PC-9 (cell line): ENCODE measurements around the gene CBX1. TPM values are rescaled to one million over a fixed set of nuclear protein-coding genes. Genes with fewer than 3 reads are reported as not detected.

ENCODE experiments used
- Bru-seq: library from RNA; stranded (reverse); fragments of 400-500 nt; gene quantifications from one replicate; lab custom pipeline; 2021; lab: Mats Ljungman, UMichigan
- BruChase-seq, 2 experiments: library from RNA; stranded (reverse); fragments of 400-500 nt; gene quantifications; one replicate each; lab custom pipeline; 2021; lab: Mats Ljungman, UMichigan
- BruUV-seq: library from RNA; stranded (reverse); fragments of 400-500 nt; replicated peaks from 2 replicates; lab custom pipeline; 2021; lab: Mats Ljungman, UMichigan
- CTCF ChIA-PET: fragments of 300-600 bp; sonication (Branson Sonifier 250); formaldehyde crosslinking; loops from one replicate; lab custom pipeline; 2022; ENCODE audit warnings: antibody characterized with exemption; lab: Charles Lee
- POLR2A ChIA-PET: fragments of 300-600 bp; sonication (Branson Sonifier 250); formaldehyde crosslinking; loops from one replicate; lab custom pipeline; 2022; ENCODE audit warnings: antibody characterized with exemption; ENCODE audit not compliant: unreplicated experiment; lab: Charles Lee
- DNase-seq, 2 experiments: peaks; one replicate each; pipeline versions ENCODE4 v3.0.0 to v3.0.0-alpha.2; 2015 to 2022; ENCODE audit warnings: mixed read lengths in 1 of 2
- H2AFZ ChIP-seq: fragments of 200-600 bp; sonication (generic); 2 replicates; pipeline ENCODE4 v1.8.1; 2017; ENCODE audit warnings: antibody characterized with exemption
- H3F3A ChIP-seq: fragments of 200-600 bp; sonication (generic); 2 replicates; pipeline ENCODE4 v1.8.1; 2017; ENCODE audit warnings: antibody characterized with exemption, mild to moderate bottlenecking, low read depth; ENCODE audit not compliant: insufficient read depth
- H3K27ac ChIP-seq: fragments of 200-600 bp; sonication (generic); 2 replicates; pipeline ENCODE4 v1.6.1; 2016; ENCODE audit warnings: mixed run types
- H3K27me3 ChIP-seq: fragments of 200-600 bp; sonication (generic); 2 replicates; pipeline ENCODE4 v1.6.1; 2016; ENCODE audit warnings: low read depth, mixed run types; ENCODE audit not compliant: insufficient read depth
- H3K36me3 ChIP-seq: fragments of 200-600 bp; sonication (generic); 2 replicates; pipeline ENCODE4 v1.6.1; 2016; ENCODE audit warnings: low read depth, mixed run types
- H3K4me1 ChIP-seq: fragments of 200-600 bp; sonication (generic); replicated peaks from 2 replicates; pipeline ENCODE4 v1.6.1; 2016; ENCODE audit warnings: mixed run types; ENCODE audit not compliant: insufficient read depth
- H3K4me2 ChIP-seq: fragments of 200-600 bp; sonication (generic); 2 replicates; pipeline ENCODE4 v1.6.1; 2017; ENCODE audit warnings: mixed run types
- H3K4me3 ChIP-seq: fragments of 200-600 bp; sonication (generic); 2 replicates; pipeline ENCODE4 v1.6.1; 2016; ENCODE audit warnings: mixed run types
- H3K79me2 ChIP-seq: fragments of 200-600 bp; sonication (generic); 2 replicates; pipeline ENCODE4 v1.6.1; 2017; ENCODE audit warnings: low read depth, mixed run types
- H3K9me2 ChIP-seq: fragments of 200-600 bp; sonication (generic); 2 replicates; pipeline ENCODE4 v1.8.1; 2017; ENCODE audit warnings: mild to moderate bottlenecking; ENCODE audit not compliant: insufficient read depth
- H3K9me3 ChIP-seq: fragments of 200-600 bp; sonication (generic); 2 replicates; pipeline ENCODE4 v1.8.1; 2016; ENCODE audit warnings: low read depth; ENCODE audit not compliant: insufficient read depth
- H4K20me1 ChIP-seq: fragments of 200-600 bp; sonication (generic); 2 replicates; pipeline ENCODE4 v1.8.1; 2017; ENCODE audit not compliant: insufficient read depth
- CTCF ChIP-seq: fragments of 200-600 bp; sonication (generic); conservative IDR thresholded peaks from 2 replicates; pipeline ENCODE4 v1.6.1; 2017; ENCODE audit warnings: mixed run types, antibody characterized with exemption, mild to moderate bottlenecking, moderate library complexity
- EZH2 ChIP-seq: fragments of 200-600 bp; sonication (generic); IDR thresholded peaks from 2 replicates; pipeline ENCODE4 v1.8.0; 2017; ENCODE audit warnings: antibody characterized with exemption, low read depth
- intact Hi-C: fragments of 100-400 bp; cut with micrococcal nuclease; formaldehyde crosslinking; loops from one replicate; pipeline ENCODE4 v1.10.0; 2022; ENCODE audit not compliant: unreplicated experiment
- long read RNA-seq: library from polyadenylated mRNA; stranded (forward); transcript quantifications from one replicate; pipeline ENCODE4 v2.0.0, GENCODE V29; 2022
- total RNA-seq: library from RNA; stranded (reverse); gene quantifications from 2 replicates; pipeline ENCODE4 v1.2.3, GENCODE V29; 2021

Gene CBX1
- 73.6 and 93.9 TPM in 2 replicates for total RNA-seq
- Bru-seq, nascent RNA: percentile 82 among the genes with signal in this experiment
- percentile 85 among the genes with signal in this experiment for BruChase-seq, experiment 1, labeled RNA remaining after a 2-hour chase
- BruChase-seq, experiment 2, labeled RNA remaining after a 6-hour chase: percentile 90 among the genes with signal in this experiment
- long read RNA-seq, transcript CBX1-201 (5 exons, 2,232 nt): major isoform, 18 of 31 reads
- long read RNA-seq, partial matches to known transcripts: 3 of 31 reads
- long read RNA-seq, other reads (novel, unspliced or antisense): 10 of 31 reads

GRCh38 chr17:48101012-48101720 lies at the start of gene CBX1:
Gene CBX1, minus strand, starts transcription at chr17:48101478. Its CDS starts 24,474 bp downstream, at chr17:48077004.
- Histone ChIP-seq H3K9me3 (0 out of 2 replicates have a peak, but pooled peaks cover 4% of the 10 kb centered on the region), H3K27ac (peak within 1 kb of the TSS; percentile 71), H3K4me2 (peak within 1 kb of the TSS; percentile 79), H3K79me2 (peaks cover 47% of the 10 kb centered on the region), H3K4me1 (peaks cover 25% of the 10 kb centered on the region), H3K4me3 (peak within 1 kb of the TSS; percentile 89), H3K27me3 (no peaks in the 10 kb centered on the region), H3K36me3 (no peaks in the 10 kb centered on the region), H3F3A (peaks cover 44% of the 10 kb centered on the region), H3K9me2 (no peaks in the 10 kb centered on the region), H2AFZ (peak within 1 kb of the TSS; percentile 95), H4K20me1 (peaks cover 35% of the 10 kb centered on the region)
- CTCF ChIA-PET: interaction anchor here (0.6 kb wide), 1 partner anchor 18 kb away, joined by 7 read pairs; no protein-coding TSS in a partner anchor
- POLR2A ChIA-PET: interaction anchor here (0.6 to 0.7 kb wide), 3 partner anchors 51 to 803 kb away, joined by 3 to 6 read pairs (median 4); no protein-coding TSS in a partner anchor
- DNase-seq: peak; percentile 83 to 94
- BruUV-seq: no TSS peak
- no peak for TF ChIP-seq EZH2
- no peak for TF ChIP-seq CTCF
- intact Hi-C loops: loop anchor here (5.0 kb wide), 1 partner anchor 54 kb away; the partner anchor contains the start of gene NFE2L1

GRCh38 chr17:48150597-48151001 lies 49.3 kb upstream of the CBX1 start:
- intact Hi-C loops: loop anchor here (5.0 to 10.0 kb wide), 2 partner anchors 467 to 724 kb away; partner anchors contain the start of gene HOXB8

More at GRCh38 chr17:48150597-48151001, 49.3 kb upstream of the CBX1 start:
- Histone ChIP-seq H3K4me3 (no peak overlapping the region), H3F3A (no peaks in the 10 kb centered on the region), H3K9me2 (no peaks in the 10 kb centered on the region), H4K20me1 (no peaks in the 10 kb centered on the region), H3K4me2 (no peak overlapping the region), H3K27me3 (peaks cover 53% of the 10 kb centered on the region), H2AFZ (no peak overlapping the region), H3K27ac (no peak overlapping the region), H3K9me3 (no peaks in the 10 kb centered on the region), H3K36me3 (no peaks in the 10 kb centered on the region), H3K79me2 (no peaks in the 10 kb centered on the region), H3K4me1 (no peaks in the 10 kb centered on the region; the same call in 1 of the 2 replicates)
- CTCF ChIA-PET: interaction anchor here (0.6 kb wide), 1 partner anchor 12 kb away, joined by 3 read pairs; no protein-coding TSS in a partner anchor
- TF ChIP-seq EZH2 (no peak), CTCF (no peak)
- BruUV-seq: no TSS peak
- POLR2A ChIA-PET: no interaction called here
- DNase-seq: no peak
